ENCODE data around the gene NNMT.

GRCh38 chr11:114362326-114362725, 66.1 kb downstream of the NNMT start:
- TF ChIP-seq, protein P1, sequence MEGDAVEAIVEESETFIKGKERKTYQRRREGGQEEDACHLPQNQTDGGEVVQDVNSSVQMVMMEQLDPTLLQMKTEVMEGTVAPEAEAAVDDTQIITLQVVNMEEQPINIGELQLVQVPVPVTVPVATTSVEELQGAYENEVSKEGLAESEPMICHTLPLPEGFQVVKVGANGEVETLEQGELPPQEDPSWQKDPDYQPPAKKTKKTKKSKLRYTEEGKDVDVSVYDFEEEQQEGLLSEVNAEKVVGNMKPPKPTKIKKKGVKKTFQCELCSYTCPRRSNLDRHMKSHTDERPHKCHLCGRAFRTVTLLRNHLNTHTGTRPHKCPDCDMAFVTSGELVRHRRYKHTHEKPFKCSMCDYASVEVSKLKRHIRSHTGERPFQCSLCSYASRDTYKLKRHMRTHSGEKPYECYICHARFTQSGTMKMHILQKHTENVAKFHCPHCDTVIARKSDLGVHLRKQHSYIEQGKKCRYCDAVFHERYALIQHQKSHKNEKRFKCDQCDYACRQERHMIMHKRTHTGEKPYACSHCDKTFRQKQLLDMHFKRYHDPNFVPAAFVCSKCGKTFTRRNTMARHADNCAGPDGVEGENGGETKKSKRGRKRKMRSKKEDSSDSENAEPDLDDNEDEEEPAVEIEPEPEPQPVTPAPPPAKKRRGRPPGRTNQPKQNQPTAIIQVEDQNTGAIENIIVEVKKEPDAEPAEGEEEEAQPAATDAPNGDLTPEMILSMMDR (IDR thresholded peaks at IDR 0.05): no peak
- no peak for TF ChIP-seq EZH2 (IDR thresholded peaks at IDR 0.05; ENCODE audit: borderline replicate concordance, insufficient read depth, low read depth, low read length, poor library complexity, severe bottlenecking)

Data from B cell (primary cell).